GM21360 (cell line): ENCODE data around the gene TTC28.

Experiments
- ATAC-seq: cut with Tn5 transposase; IDR thresholded peaks from one replicate; pipeline ENCODE4 v1.9.1; 2021; ENCODE audit warnings: mild to moderate bottlenecking, moderate library complexity; ENCODE audit not compliant: unreplicated experiment

Gene TTC28

GRCh38 chr22:28031383-28031922 lies 648.2 kb downstream of the TTC28 start:
- no peak for ATAC-seq

DNA sequence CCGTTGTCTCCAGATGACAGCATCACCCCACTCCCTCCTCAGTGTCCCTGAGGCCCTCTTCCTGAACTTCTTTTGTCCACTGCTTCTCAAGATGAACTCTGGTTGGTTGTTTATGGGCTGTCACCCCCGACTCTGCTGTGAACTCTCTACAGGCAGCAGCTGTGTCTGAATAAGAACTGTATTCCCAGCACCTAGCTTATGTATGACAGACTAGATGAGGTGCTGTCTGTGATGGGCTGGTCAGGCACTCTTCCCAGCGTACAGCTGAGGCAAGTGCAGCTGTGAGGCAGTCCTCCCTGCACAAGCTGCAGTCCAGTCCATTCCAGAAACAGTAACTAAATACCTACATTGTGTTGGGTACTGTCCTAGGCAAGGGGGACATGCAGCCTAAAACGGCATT lies 649.2 kb downstream of the TTC28 start:
- ATAC-seq = no peak

DNA sequence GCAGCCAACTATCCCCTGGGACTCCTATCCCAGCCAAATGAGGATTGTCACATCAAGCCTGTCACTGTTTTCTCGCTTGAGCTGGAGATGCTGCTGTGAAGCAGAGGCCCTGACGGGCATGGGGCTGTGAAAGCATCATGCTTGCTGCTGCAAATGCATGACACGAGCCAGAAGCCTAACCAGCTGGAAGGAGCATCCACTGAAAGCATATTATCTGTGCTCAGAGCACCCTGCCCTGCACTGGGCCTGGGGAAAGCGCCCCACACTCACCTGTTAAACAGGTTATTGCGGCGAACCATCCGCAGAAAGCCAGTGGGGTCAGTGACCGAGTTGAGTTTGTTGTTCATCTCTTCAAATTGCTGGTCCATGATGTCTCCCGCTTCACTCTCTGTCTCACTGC lies 649.7 kb downstream of the TTC28 start:
- no peak for ATAC-seq

DNA sequence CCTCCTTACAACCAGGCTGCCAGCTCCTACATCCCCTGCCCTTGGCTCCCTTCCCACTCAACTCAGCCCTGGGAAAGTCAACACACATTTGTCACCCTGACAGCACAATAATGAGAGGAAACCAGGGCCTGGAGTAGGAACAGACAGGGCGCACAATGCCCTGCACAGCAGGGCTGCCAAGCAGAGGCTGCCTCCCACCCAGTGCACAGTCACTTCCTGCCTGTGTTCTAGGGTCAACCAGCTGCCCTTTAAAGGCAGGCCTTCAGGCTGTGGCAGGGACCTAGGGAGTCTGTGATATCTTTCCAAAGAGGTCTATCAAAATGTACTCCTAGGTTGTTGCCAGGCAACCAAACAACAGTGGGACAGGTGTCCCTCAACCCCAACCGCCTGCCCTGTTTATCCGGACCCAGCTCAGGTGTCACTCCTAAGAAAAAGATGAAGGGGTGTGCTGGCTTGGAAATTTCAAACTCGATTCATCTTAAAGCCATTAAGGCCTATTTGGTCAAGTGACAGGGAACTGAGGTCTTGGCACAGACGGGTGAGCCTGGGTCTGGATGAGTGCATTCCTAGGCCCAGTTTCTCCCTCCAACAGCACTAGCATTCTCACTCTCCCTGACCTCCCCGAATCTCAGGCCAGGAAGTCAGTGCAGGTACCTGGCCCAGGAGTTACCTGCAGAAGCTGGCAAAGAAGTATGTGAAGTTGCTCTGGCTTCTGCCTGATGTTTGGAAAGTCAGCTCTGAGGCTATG lies 650.3 kb downstream of the TTC28 start:
- ATAC-seq = no peak

DNA sequence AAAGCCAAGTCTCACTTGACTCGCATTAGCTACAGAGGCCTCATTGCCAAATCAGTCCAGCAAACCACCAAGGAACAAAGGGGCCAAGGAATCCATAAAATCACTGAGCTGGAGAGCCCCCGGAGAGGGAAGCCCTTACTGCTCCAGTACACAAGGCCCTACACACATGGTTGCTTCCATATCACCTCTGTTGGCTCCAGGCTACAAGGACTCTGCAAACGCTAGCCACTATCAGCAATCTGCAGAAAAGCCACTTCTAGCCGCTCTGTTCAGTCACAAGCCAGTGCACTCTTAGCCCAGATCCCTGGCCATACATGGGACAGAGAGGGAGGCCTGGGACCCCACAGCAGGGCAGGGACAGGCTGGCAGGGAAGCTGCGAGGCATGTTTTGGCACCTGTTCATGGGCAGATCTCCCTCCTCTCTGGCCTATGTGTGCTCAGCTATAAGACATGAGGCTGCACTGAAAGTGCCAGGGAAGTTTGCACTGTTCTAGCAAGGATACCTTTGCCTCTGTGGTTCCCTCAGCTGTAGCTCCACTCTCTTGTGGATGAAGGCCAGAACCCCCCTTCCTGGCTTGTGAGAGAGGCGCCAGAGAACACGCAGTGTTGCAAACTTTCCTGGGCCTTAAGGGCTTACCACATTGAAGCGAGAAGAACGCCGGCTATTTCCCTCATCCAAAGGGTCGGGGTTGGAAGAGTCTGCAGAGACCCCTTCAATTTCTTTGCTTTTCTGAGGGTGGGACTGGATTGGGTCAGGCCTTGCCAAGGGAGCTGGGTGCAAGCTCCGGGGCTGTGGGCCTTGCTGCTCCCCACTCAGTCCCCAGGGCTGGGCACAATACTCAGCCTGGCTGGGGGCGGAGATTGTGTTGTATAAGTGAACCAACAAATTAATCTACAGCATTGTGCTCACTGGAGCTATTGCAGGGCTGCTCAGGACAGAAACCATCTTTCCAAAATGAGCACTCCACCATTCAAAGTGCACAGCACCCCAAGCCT lies 651.9 kb downstream of the TTC28 start:
- ATAC-seq = no peak

DNA sequence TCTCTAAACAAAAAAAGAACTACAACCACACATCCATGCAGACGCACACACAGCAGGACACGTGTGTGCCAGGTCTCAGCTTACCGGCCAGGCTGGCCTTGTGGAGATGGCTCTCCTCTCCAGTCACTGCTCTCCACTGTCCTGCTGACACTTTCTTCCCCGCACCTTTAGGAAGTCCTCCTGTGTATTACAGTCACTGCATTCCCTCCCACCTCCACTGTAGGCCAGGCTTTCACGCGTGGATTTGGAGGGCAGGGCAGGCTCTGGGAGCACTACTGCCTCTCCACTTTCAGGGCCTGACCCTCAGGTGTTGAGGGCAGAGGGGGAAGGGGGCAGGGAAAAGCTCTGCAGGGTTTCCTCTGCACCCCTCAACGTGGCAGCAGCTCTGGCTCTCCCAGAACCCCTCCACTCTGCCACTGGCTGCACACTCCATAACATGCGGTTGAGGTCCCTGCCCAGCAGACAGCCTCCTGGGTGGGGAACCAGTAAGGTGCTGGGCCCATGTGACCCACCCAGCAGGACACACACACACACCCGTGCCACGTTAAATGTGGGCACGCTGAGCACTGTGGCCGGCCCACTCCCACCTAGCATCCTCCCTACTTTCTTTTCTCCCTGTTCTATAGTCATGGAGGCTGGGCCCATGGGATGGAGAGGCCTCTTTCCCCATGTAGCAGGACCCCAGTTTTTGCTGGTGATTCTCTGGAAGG lies 653.6 kb downstream of the TTC28 start:
- no peak for ATAC-seq

DNA sequence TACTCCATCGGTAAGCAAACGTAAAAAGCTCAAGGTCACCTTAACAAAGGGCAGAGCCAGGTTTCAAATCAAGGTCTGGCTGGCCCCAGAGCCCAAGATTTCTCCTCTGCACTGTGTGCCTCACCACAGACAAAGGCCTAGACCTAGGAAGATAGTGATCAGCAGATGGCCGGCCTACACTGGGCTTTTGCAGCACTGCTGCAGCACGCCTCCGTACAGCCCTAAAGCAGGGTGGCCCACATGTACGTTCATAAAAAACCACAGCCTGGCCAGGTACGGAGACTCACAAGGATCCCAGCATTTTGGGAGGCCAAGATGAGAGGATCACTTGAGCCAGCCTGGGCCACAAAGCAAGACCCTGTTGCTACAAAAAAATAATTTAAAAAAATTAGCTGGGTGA lies 654.3 kb downstream of the TTC28 start:
- ATAC-seq = no peak

- ATAC-seq = no peak
Observed at GRCh38 chr22:28024422-28024888, 655.2 kb downstream of the TTC28 start.

GRCh38 chr22:28023774-28024173 lies 655.9 kb downstream of the TTC28 start:
- no peak for ATAC-seq

GRCh38 chr22:28023036-28023435 lies 656.6 kb downstream of the TTC28 start:
- ATAC-seq = no peak

GRCh38 chr22:28021998-28022660 lies 657.5 kb downstream of the TTC28 start:
- ATAC-seq = no peak

- no peak for ATAC-seq
Observed at GRCh38 chr22:28021116-28021997, 658.3 kb downstream of the TTC28 start.

DNA sequence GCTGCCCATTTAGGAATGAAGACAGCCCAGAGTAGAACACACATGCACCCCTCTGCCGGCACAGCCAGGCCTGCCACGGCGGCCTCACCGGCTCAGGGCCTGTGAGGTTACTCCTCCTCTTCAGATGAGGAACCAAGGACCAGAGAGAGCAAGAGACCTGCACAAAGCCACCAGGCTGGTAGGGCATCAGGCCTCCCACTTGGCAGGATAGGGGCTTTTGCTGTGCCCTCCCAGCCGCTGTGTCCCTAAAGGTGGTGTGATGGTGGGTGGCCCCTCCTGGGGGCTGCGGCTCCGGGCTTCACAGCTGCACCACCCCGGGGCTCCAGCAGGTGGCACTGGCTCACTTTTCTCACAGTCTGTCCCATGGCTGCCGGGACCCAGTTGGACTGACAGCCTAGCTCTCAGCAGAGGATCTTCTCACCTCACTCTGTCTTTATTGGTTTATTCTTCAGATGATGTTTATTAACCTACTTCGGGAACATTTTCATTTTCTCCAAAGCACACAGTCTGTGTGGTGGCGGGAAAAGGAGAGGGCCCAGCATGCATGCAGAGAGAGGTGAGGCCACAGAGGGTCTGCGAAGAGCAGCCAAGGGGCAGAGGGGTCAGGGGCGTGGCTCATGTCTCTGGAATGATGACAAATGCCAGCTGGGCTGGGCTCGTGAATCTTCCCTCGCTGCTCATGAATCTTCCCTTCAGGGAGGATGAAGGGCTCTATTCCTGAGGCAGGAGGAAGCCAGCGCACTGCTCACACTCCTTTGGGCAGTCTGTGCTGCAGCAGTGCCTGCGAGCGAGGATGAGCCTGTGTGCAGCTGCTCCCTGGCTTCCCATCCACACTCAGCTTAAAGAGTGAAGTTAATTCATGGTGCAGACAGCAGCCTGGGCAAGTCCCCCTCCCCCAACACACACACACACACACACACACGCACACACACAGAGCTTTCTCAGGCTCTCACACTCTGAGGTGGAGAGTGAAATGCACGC lies 659.5 kb downstream of the TTC28 start:
- peak; percentile 59 for ATAC-seq

- ATAC-seq = no peak
Observed at GRCh38 chr22:28019360-28019759, 660.3 kb downstream of the TTC28 start.

GRCh38 chr22:28018461-28018927 lies 661.1 kb downstream of the TTC28 start:
- no peak for ATAC-seq

GRCh38 chr22:28017859-28018258 lies 661.8 kb downstream of the TTC28 start:
- no peak for ATAC-seq

GRCh38 chr22:28017558-28017820 lies 662.2 kb downstream of the TTC28 start:
- no peak for ATAC-seq

GRCh38 chr22:28016781-28017557 lies 662.7 kb downstream of the TTC28 start:
- ATAC-seq = no peak
